H1 (cell line): Measurements from ENCODE around the gene TMEM82. TPM values are rescaled to one million over a fixed set of nuclear protein-coding genes. Genes with fewer than 3 reads are reported as not detected.

ENCODE experiments used
- CTCF ChIA-PET: fragments of 300-600 bp; sonication (Branson Sonifier 250); formaldehyde crosslinking; loops from one replicate; lab custom pipeline; 2021; ENCODE audit not compliant: partially characterized antibody; lab: Charles Lee
- POLR2A ChIA-PET: fragments of 300-600 bp; sonication (Branson Sonifier 250); formaldehyde crosslinking; loops from one replicate; lab custom pipeline; 2021; ENCODE audit warnings: inconsistent platforms; ENCODE audit not compliant: partially characterized antibody; lab: Charles Lee
- DNase-seq, 2 experiments: peaks; one replicate each; pipeline versions ENCODE4 v3.0.0 to v3.0.0-alpha.2; 2010 to 2022; ENCODE audit warnings: low spot score in 2 of 2, low read depth in 1 of 2, mixed read lengths in 1 of 2
- FAIRE-seq: peaks from 2 replicates; lab custom pipeline; 2011; peaks lifted over from hg19 to GRCh38; lab: Jason Lieb, UNC
- H2AFZ ChIP-seq: 2 replicates; pipeline ENCODE4 v1.8.1; 2012; ENCODE audit warnings: low read length, inconsistent platforms
- H2AK5ac ChIP-seq: 2 replicates; pipeline ENCODE4 v1.6.1; 2013; ENCODE audit warnings: low read depth, low read length
- H2BK120ac ChIP-seq: replicated peaks from 2 replicates; pipeline ENCODE3; 2013; ENCODE audit warnings: low read depth, low read length, inconsistent platforms
- H2BK12ac ChIP-seq: 2 replicates; pipeline ENCODE4 v1.6.1; 2013; ENCODE audit warnings: low read depth, low read length
- H2BK15ac ChIP-seq: 2 replicates; pipeline ENCODE4 v1.6.1; 2013; ENCODE audit warnings: low read length
- H2BK20ac ChIP-seq: 2 replicates; pipeline ENCODE4 v1.6.1; 2013; ENCODE audit warnings: low read length
- H2BK5ac ChIP-seq: 2 replicates; pipeline ENCODE4 v1.6.1; 2013; ENCODE audit warnings: low read depth, low read length
- H3K14ac ChIP-seq: 2 replicates; pipeline ENCODE4 v1.6.1; 2013; ENCODE audit warnings: inconsistent platforms; ENCODE audit not compliant: insufficient read length
- H3K18ac ChIP-seq: 2 replicates; pipeline ENCODE4 v1.6.1; 2013; ENCODE audit warnings: low read length; ENCODE audit errors: extremely low read depth
- H3K23ac ChIP-seq: 2 replicates; pipeline ENCODE4 v1.6.1; 2013; ENCODE audit warnings: inconsistent platforms; ENCODE audit not compliant: insufficient read length
- H3K23me2 ChIP-seq: 2 replicates; pipeline ENCODE4 v1.6.1; 2013; ENCODE audit warnings: low read depth, low read length
- H3K27ac ChIP-seq: 2 replicates; pipeline ENCODE4 v1.6.1; 2011; ENCODE audit warnings: low read depth, low read length, inconsistent platforms
- H3K27me3 ChIP-seq, 4 experiments: replicated peaks in 1 of 4; 1 replicate in 1 of 4; 2 replicates in 3 of 4; pipeline versions ENCODE4 v1.6.1 to v1.8.1; 2011 to 2013; ENCODE audit warnings: low read length in 3 of 4, mild to moderate bottlenecking in 3 of 4, inconsistent platforms in 2 of 4, mixed read lengths in 2 of 4, moderate library complexity in 1 of 4; ENCODE audit not compliant: control insufficient read depth in 3 of 4, insufficient read depth in 3 of 4; ENCODE audit errors: extremely low read depth in 1 of 4
- H3K36me3 ChIP-seq, 4 experiments: 2 replicates each; pipeline versions ENCODE4 v1.6.1 to v1.8.1; 2011 to 2013; ENCODE audit warnings: mild to moderate bottlenecking in 4 of 4, low read length in 3 of 4, moderate library complexity in 2 of 4, control low read depth in 1 of 4, inconsistent platforms in 1 of 4; ENCODE audit not compliant: insufficient read depth in 4 of 4, control insufficient read depth in 2 of 4
- H3K4ac ChIP-seq: replicated peaks from 2 replicates; pipeline ENCODE3; 2013; ENCODE audit warnings: low read length, low read depth, mixed read lengths, inconsistent platforms; ENCODE audit not compliant: insufficient read length
- H3K4me1 ChIP-seq, 4 experiments: replicated peaks in 1 of 4; 1 replicate in 1 of 4; 2 replicates in 3 of 4; pipeline versions ENCODE4 v1.6.1 to v1.8.1; 2011 to 2013; ENCODE audit warnings: low read length in 3 of 4, inconsistent platforms in 2 of 4, mixed read lengths in 1 of 4; ENCODE audit not compliant: insufficient read depth in 4 of 4, control insufficient read depth in 3 of 4
- H3K4me2 ChIP-seq, 2 experiments: 2 replicates each; pipeline versions ENCODE4 v1.6.1 to v1.8.1; 2011 to 2013; ENCODE audit warnings: low read depth in 2 of 2, low read length in 2 of 2, control low read depth in 1 of 2, inconsistent platforms in 1 of 2, mild to moderate bottlenecking in 1 of 2; ENCODE audit not compliant: insufficient read depth in 1 of 2
- H3K4me3 ChIP-seq, 4 experiments: fragments of 200-600, 300-600 bp in 1 of 4; sonication (generic), shearing (Covaris generic), sonication (Bioruptor Twin) in 1 of 4; 2 replicates each; pipeline versions ENCODE4 v1.5.1 to v1.8.1; 2011 to 2016; ENCODE audit warnings: low read length in 4 of 4, low read depth in 3 of 4, control low read depth in 2 of 4, inconsistent platforms in 2 of 4, mild to moderate bottlenecking in 2 of 4, mixed read lengths in 1 of 4, moderate library complexity in 1 of 4; ENCODE audit not compliant: insufficient read depth in 2 of 4; ENCODE audit errors: extremely low read depth in 1 of 4
- H3K56ac ChIP-seq: replicated peaks from 2 replicates; pipeline ENCODE3; 2013; ENCODE audit warnings: low read depth, mild to moderate bottlenecking, mixed read lengths, low read length, inconsistent platforms; ENCODE audit not compliant: insufficient read length
- H3K79me1 ChIP-seq: 2 replicates; pipeline ENCODE4 v1.6.1; 2013; ENCODE audit warnings: low read depth, low read length, control low read depth
- H3K79me2 ChIP-seq, 2 experiments: 2 replicates each; pipeline versions ENCODE4 v1.6.1 to v1.8.1; 2012 to 2013; ENCODE audit warnings: low read length in 2 of 2, mild to moderate bottlenecking in 2 of 2, inconsistent platforms in 1 of 2; ENCODE audit not compliant: insufficient read depth in 2 of 2, control insufficient read depth in 1 of 2
- H3K9ac ChIP-seq, 4 experiments: replicated peaks in 1 of 4; 1 replicate in 1 of 4; 2 replicates in 3 of 4; pipeline versions ENCODE4 v1.6.1 to v1.8.1; 2011 to 2013; ENCODE audit warnings: low read depth in 3 of 4, low read length in 3 of 4, control low read depth in 2 of 4, mild to moderate bottlenecking in 2 of 4, moderate library complexity in 2 of 4, inconsistent platforms in 1 of 4; ENCODE audit errors: extremely low read depth in 1 of 4
- H3K9me3 ChIP-seq, 2 experiments: 2 replicates each; pipeline versions ENCODE4 v1.6.1 to v1.8.1; 2012 to 2013; ENCODE audit warnings: mild to moderate bottlenecking in 2 of 2, moderate library complexity in 2 of 2, control low read depth in 1 of 2, inconsistent platforms in 1 of 2, low read depth in 1 of 2, low read length in 1 of 2, mixed read lengths in 1 of 2; ENCODE audit not compliant: insufficient read depth in 2 of 2
- H4K20me1 ChIP-seq, 2 experiments: replicated peaks in 1 of 2; 2 replicates each; pipeline versions ENCODE3 to v1.8.1; 2011 to 2013; ENCODE audit warnings: inconsistent platforms in 2 of 2, low read length in 2 of 2, mild to moderate bottlenecking in 1 of 2; ENCODE audit not compliant: insufficient read depth in 2 of 2, control insufficient read depth in 1 of 2
- H4K5ac ChIP-seq: 2 replicates; pipeline ENCODE4 v1.6.1; 2013; ENCODE audit warnings: low read length, low read depth, mixed read lengths, inconsistent platforms; ENCODE audit not compliant: insufficient read length
- H4K8ac ChIP-seq: 2 replicates; pipeline ENCODE4 v1.8.0; 2013; ENCODE audit warnings: mild to moderate bottlenecking, moderate library complexity, low read length, inconsistent platforms; ENCODE audit not compliant: insufficient read depth; ENCODE audit errors: extremely low read depth
- H4K91ac ChIP-seq: replicated peaks from 2 replicates; pipeline ENCODE3; 2013; ENCODE audit warnings: low read length, mixed read lengths, inconsistent platforms; ENCODE audit not compliant: insufficient read length
- BACH1 ChIP-seq: IDR thresholded peaks from 2 replicates; pipeline ENCODE4 v1.6.1; 2012; ENCODE audit warnings: low read length, improper control_type of control experiment
- BCL11A ChIP-seq, 2 experiments: IDR thresholded peaks; one replicate each; pipeline ENCODE4 v1.6.1; 2011; ENCODE audit warnings: low read depth in 2 of 2, low read length in 2 of 2, mild to moderate bottlenecking in 2 of 2
- BRCA1 ChIP-seq: IDR thresholded peaks from 2 replicates; pipeline ENCODE4 v1.6.1; 2012; ENCODE audit warnings: low read depth, low read length, improper control_type of control experiment
- CBX5 ChIP-seq: fragments of 300-800, 300-1000 bp; sonication (generic); IDR thresholded peaks from 2 replicates; pipeline ENCODE4 v1.7.1; 2016; ENCODE audit warnings: antibody characterized with exemption, low read length, low read depth
- CHD2 ChIP-seq: IDR thresholded peaks from 2 replicates; pipeline ENCODE4 v1.6.1; 2012; ENCODE audit warnings: low read length, improper control_type of control experiment
- HDAC2 ChIP-seq, 2 experiments: fragments of 300-600 bp in 1 of 2; sonication (generic) in 1 of 2; IDR thresholded peaks; 2 replicates each; pipeline ENCODE4 v1.6.1; 2011 to 2012; ENCODE audit warnings: low read depth in 2 of 2, low read length in 2 of 2, mild to moderate bottlenecking in 2 of 2, moderate library complexity in 2 of 2, borderline replicate concordance in 1 of 2, inconsistent platforms in 1 of 2
- HDAC6 ChIP-seq: IDR thresholded peaks from one replicate; pipeline ENCODE4 v1.7.1; 2012; ENCODE audit warnings: low read depth, mild to moderate bottlenecking, inconsistent platforms, low read length, moderate library complexity
- KDM4A ChIP-seq: IDR thresholded peaks from one replicate; pipeline ENCODE4 v1.7.1; 2012; ENCODE audit warnings: low read depth, mild to moderate bottlenecking, moderate library complexity, low read length, inconsistent platforms; ENCODE audit not compliant: severe bottlenecking
- PHF8 ChIP-seq: fragments of 200-600 bp; sonication (generic); conservative IDR thresholded peaks from 2 replicates; pipeline ENCODE4 v1.7.1; 2012; ENCODE audit warnings: low read depth, mild to moderate bottlenecking, inconsistent platforms, low read length, moderate library complexity
- SIN3A ChIP-seq, 2 experiments: IDR thresholded peaks in 1 of 2; conservative IDR thresholded peaks in 1 of 2; 2 replicates each; pipeline ENCODE4 v1.6.1; 2011 to 2012; ENCODE audit warnings: low read length in 2 of 2, improper control_type of control experiment in 1 of 2, low read depth in 1 of 2, mild to moderate bottlenecking in 1 of 2
- SIX5 ChIP-seq: IDR thresholded peaks from 2 replicates; pipeline ENCODE4 v1.6.1; 2011; ENCODE audit warnings: mild to moderate bottlenecking, low read depth, low read length
- TAF1 ChIP-seq: IDR thresholded peaks from 2 replicates; pipeline ENCODE4 v1.6.1; 2011; ENCODE audit warnings: mild to moderate bottlenecking, low read depth, low read length
- WGBS, 2 experiments: shearing (Covaris generic) in 1 of 2; methylation state at CpG; one replicate each; pipeline versions ENCODE4 v1.1.6 to v1.1.7; 2013 to 2015; ENCODE audit warnings: low lambda C conversion rate in 2 of 2, mixed read lengths in 2 of 2, inconsistent platforms in 1 of 2, low coverage in 1 of 2, missing lambda C conversion rate in 1 of 2; ENCODE audit not compliant: insufficient replicate concordance in 2 of 2, insufficient coverage in 1 of 2, insufficient read length in 1 of 2; ENCODE audit errors: extremely low coverage in 1 of 2, missing lambda C conversion rate in 1 of 2; 5-methylcytosine and 5-hydroxymethylcytosine counted together
- polyA plus RNA-seq, 7 experiments: library from polyadenylated mRNA; depleted of rRNA in 3 of 7; stranded (reverse) in 5 of 7; unstranded in 2 of 7; fragments of >200 nt in 5 of 7; fragments of 200-250 nt in 2 of 7; gene quantifications; 1 replicate in 5 of 7; 2 replicates in 1 of 7; 4 replicates in 1 of 7; pipeline versions ENCODE4 v1.2.1 to v1.2.3, GENCODE V29; 2011 to 2013; ENCODE audit warnings: missing spikeins in 2 of 7, mixed read lengths in 2 of 7
- total RNA-seq: library from RNA; stranded (reverse); fragmentation: NEBNext Ultra II Directional; extraction: Animal tissue kit (Norgen Biotek cat#: 25700); gene quantifications from 2 replicates; pipeline ENCODE4 v1.2.1, GENCODE V29; 2021

Gene TMEM82
- total and polyA plus RNA-seq, 2 of the 8 experiments (the other 6 are each of a cell fraction or from before 2014, with no cell fraction given), result 0.32 to 2.1 TPM

DNA sequence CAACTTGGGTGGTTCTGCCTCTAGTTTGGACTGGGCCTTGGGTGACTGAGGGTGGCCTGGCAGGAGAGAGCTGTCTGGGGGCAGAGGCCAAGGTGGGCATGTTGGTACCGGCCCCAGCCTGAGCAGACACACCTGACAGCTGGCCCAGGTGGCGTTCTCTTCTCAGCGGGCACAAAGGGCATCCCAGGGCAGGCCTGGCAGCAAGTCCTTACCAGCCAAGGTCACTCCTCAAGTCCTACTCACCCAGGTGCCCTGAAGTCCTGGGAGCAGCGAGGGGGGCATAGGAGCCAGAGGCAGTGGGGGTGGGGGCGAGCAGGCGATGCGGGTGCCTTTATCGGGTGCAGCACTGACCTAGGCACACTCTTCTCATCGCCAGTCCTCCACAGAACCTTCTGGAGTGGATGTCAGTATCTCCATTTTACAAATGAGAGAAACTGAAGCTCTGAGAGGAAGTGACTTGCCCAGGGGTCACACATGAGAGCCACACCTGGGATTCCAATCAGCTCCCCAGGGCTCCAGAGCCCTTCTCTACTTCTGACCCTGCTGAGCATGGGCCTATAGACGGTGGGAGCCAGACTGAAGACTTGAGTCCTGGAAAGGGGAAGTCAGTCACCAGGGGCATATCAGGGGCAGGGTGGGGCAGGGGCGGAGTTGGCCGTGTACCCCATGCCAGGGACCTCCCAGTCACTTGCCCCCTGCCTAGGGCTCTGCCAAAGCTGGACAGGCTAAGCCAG is 6.8 kb upstream of the TMEM82 start:
- H4K8ac ChIP-seq, result no peak overlapping the region
- FAIRE-seq (no peak), DNase-seq (no peak)
- no peaks in the 10 kb centered on the region for H3K9me3 ChIP-seq
- H3K4me2 ChIP-seq, result no peak overlapping the region
- H3K79me2 ChIP-seq, result no peaks in the 10 kb centered on the region
- H3K27me3 ChIP-seq, result no peaks in the 10 kb centered on the region
- no peak overlapping the region for H3K27ac ChIP-seq
- no peak overlapping the region for H3K4me3 ChIP-seq
- 84% methylated on average over 4 of the region's 12 CpGs; no CpG with 5 or more reads in 1 of the 2 experiments for WGBS, 2 experiments
- H2BK120ac ChIP-seq, result no peak overlapping the region
- ChIA-PET CTCF (interaction anchor here (1.1 to 1.2 kb wide), 3 partner anchors 33 to 162 kb away, joined by 3 read pairs; no protein-coding TSS in a partner anchor), POLR2A (interaction anchor here (1.6 to 1.7 kb wide), 2 partner anchors 12 to 13 kb away, joined by 4 read pairs; no protein-coding TSS in a partner anchor)
- 0 out of 2 replicates have a peak overlapping the region, but pooled peaks have one; percentile 35 for H2BK5ac ChIP-seq
- H3K4ac ChIP-seq, result no peak overlapping the region
- H2BK12ac ChIP-seq, result no peak overlapping the region
- H2AK5ac ChIP-seq, result no peak overlapping the region
- no peak overlapping the region for H2AFZ ChIP-seq
- no peak overlapping the region for H3K9ac ChIP-seq
- peaks cover 4 to 7% of the 10 kb centered on the region in 2 experiments for H4K20me1 ChIP-seq
- H3K23me2 ChIP-seq, result no peaks in the 10 kb centered on the region
- no peak overlapping the region for H3K56ac ChIP-seq
- H2BK20ac ChIP-seq, result no peak overlapping the region
- peaks cover 0 to 14% (median 4%) of the 10 kb centered on the region in 4 experiments; a peak in 4 of 7 replicates for H3K4me1 ChIP-seq
- no peak overlapping the region for H4K91ac ChIP-seq
- peaks cover 1 to 8% (median 3%) of the 10 kb centered on the region in 4 experiments; a peak in 5 of 8 replicates for H3K36me3 ChIP-seq
- no peak overlapping the region for H2BK15ac ChIP-seq
- H4K5ac ChIP-seq, result no peak overlapping the region
- H3K79me1 ChIP-seq, result no peaks in the 10 kb centered on the region
- H3K14ac ChIP-seq, result no peak overlapping the region
- no peak overlapping the region for H3K23ac ChIP-seq
- no peak overlapping the region; the same call in 1 of the 2 replicates for H3K18ac ChIP-seq
- TF ChIP-seq BACH1, result no peak
- no peak for TF ChIP-seq SIN3A (conservative IDR thresholded peaks at IDR 0.05 in 1 of 2, IDR thresholded peaks at IDR 0.05 in 1 of 2; ENCODE audit: low read depth in 1 of 2, low read length in 2 of 2)
- no peak for TF ChIP-seq KDM4A
- TF ChIP-seq HDAC6, result no peak
- no peak for TF ChIP-seq CHD2
- TF ChIP-seq TAF1, result no peak
- TF ChIP-seq BRCA1, result no peak
- TF ChIP-seq CBX5, result no peak
- TF ChIP-seq HDAC2 (IDR thresholded peaks at IDR 0.05; ENCODE audit: borderline replicate concordance in 1 of 2, low read depth in 2 of 2, low read length in 2 of 2), result no peak
- TF ChIP-seq SIX5, result no peak
- TF ChIP-seq PHF8, result no peak
- TF ChIP-seq BCL11A (IDR thresholded peaks at IDR 0.05; ENCODE audit: low read depth in 2 of 2, low read length in 2 of 2), result no peak
